HK-2 (cell line): Measurements from ENCODE around the gene NDFIP2.

ENCODE experiments used
- DNase-seq: peaks from one replicate; pipeline ENCODE4 v3.0.0-alpha.2; 2018; ENCODE audit not compliant: unreplicated experiment

The NDFIP2 gene, protein sequence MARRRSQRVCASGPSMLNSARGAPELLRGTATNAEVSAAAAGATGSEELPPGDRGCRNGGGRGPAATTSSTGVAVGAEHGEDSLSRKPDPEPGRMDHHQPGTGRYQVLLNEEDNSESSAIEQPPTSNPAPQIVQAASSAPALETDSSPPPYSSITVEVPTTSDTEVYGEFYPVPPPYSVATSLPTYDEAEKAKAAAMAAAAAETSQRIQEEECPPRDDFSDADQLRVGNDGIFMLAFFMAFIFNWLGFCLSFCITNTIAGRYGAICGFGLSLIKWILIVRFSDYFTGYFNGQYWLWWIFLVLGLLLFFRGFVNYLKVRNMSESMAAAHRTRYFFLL

DNA sequence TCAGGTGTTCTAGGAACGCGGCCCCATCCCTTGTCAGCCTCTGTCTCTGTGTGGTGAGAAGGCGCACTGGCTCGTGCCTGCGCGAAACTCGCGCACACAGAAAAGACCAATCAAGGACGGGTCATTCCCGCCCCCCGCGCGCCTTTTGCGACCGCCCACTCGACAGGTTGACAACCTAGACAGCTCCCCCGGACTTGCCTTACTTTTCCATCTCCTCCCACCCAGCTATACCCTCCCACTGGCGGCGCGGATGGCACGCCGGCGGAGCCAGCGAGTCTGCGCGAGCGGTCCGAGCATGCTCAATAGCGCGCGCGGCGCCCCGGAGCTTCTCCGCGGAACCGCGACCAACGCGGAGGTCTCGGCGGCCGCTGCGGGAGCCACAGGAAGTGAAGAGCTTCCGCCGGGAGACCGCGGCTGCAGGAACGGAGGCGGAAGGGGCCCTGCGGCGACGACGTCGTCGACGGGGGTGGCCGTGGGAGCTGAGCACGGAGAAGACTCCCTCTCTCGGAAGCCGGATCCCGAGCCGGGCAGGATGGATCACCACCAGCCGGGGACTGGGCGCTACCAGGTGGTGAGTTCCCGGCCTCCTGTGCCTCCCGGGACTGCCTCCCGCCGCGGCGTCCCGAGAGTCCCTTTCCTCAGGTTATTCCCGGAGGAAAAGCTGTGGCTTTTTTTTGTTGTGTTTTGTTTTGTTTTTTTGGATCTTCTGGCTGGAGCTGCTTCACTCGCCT lies at the start of gene NDFIP2:
TSS of gene NDFIP2 (plus strand) at position 202 of the 731 bp plus-strand sequence. CDS start at position 251, 49 bp downstream.
- peak; percentile 81 for DNase-seq

DNA sequence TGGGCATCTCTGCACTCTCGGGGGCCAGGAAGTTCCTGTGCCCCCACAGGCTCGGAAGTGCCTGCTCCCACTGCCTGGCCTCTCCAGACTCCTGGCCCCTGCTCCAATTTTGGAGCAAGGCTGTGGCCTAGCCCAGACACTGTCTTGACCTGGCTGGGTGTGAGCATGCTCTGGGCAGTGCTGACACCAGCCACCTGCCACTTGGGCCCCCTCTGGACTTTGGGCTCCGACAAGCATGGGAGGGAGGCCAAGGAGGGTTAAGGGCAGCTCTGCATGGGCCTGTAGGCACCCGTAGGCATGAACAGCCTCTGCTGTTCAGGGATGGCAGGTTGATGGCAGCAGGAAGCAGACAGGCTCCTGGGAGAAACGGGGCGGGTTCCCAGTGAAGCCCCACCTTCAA lies 48.9 kb upstream of the NDFIP2 start:
- DNase-seq: no peak

DNA sequence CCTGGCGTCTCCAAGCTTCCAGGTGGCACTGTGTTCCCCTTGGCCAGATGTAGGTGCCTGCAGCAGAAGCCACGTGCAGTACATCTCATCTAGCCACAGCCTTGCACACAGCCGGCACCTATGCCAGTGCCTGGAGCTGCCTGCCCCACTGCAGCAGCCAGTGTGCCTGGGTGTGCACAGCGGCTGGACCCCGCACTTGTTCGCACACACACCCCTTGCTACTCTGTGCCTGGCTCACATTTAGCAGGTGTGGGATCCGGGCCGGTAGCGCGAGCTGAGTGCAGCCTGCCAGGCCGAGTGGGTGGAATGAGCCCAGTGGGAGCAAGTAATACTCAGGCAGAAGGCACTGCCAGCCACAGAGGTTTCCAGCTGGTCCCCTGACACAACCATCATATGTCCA lies 48.0 kb upstream of the NDFIP2 start:
- no peak for DNase-seq

DNA sequence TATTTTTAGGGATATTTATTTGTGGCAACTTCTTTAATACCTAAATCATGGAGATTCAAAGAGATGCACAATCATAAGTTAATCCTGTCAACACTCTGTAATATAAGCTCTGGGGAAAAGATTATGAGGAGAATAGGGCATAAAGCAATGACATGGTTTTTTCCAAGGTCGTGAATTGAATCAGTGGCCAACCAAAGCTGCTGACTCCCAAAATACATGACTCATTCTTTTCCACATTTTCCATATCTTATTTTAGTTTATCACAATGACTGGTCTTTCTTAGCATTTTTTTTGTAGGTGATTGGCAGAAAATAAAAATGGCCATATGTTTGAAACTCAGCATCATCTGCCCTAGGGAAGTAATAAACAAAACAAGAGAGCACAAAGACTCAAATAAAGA lies 46.4 kb upstream of the NDFIP2 start:
- DNase-seq: no peak

DNA sequence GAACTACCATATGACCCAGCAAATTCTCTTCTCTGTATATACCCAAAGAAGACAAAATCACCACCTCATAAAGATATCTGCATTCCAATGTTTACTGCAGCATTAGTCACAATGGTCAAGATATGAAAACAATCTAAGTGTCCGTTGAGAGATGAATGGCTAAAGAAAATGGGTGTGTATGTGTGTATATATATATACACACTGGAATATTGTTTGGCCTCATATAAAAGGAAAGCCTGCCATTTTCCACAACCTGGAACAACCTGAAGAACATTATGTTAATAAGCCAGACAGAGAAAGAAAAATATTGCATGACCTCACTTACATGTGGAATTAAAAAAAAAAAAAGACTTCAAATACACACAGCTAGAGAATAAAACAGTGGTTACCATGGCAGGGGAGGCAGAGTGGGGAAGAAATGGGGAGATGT lies 45.4 kb upstream of the NDFIP2 start:
- DNase-seq: no peak

DNA sequence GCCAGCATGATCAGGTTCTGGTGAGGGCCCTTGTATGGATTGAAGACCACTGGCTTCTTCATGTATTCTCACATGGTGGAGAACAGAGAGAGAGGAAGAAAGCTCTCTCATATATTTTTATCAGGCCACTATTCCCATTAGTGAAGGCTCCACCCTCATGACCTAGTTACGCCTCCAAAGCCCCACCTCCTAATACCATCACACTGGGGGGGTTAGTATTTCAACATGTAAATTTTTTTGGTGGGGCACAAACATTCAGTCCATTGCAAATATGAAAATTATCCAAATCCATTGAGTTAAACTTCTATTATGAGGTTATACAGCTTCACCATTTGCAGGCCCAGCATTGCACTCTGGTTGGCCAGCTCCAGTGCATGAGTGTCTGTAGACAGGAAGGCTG lies 41.7 kb upstream of the NDFIP2 start:
- no peak for DNase-seq

DNA sequence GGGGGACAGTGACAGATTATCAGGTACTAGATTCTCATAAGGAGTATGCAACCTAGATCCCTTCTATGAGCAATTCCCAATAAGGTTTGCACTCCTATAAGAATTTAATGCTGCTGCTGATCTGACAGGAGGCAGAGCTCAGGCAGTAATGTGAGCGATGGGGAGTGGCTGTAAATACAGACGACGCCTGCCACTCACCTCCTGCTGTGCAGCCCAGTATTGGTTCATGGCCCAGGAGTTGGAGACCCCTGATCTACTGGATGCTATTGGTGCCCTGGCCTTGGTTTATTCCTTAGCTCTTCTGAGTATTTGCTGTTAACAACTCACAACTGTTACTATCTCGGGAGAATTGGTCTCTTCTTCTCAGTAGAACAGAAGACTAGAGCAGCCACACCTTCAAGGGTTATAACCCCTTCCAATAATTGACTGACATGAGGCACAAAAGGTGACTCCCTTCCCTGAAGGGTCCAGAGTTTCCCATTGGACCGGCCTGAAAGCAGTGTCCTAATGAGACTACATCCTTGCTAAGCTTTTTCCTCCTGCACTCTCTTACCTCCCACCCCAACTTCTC lies 39.9 kb upstream of the NDFIP2 start:
- no peak for DNase-seq

DNA sequence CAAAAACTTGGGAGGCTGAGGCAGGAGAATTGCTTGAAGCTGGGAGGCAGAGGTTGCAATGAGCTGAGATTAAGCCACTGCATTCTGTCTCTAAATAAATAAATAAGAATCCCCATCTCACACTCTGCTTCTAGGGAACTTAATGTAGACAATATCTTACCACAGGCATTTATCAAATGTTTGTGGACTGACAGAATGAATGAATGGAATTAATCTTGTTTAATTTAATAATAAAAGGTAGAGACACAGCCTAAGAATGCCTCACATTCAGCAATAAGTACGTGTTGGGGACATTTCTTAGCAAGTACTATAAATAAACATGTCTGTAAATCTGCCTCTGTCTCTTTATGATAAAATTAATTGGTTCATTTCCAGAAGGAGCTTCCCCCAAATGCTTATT lies 38.7 kb upstream of the NDFIP2 start:
- no peak for DNase-seq

DNA sequence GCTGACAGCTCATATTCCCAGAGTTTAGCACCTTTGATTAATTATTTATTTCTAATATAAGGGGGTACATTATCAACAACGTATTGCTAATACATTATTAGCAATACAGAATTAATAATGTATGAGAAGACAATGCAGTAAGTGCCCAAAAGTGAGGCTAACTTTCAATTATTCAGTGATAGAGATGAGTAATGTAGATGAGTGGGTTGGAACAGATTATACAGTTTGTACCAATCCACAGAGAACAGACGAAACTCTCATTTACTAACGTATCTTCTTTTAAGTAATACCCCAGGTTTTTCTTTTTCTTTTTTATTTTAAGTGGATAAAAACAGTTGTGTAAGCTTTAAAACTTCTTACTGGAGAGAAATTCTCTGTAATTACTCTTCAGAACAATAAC lies 38.2 kb upstream of the NDFIP2 start:
- DNase-seq: no peak

DNA sequence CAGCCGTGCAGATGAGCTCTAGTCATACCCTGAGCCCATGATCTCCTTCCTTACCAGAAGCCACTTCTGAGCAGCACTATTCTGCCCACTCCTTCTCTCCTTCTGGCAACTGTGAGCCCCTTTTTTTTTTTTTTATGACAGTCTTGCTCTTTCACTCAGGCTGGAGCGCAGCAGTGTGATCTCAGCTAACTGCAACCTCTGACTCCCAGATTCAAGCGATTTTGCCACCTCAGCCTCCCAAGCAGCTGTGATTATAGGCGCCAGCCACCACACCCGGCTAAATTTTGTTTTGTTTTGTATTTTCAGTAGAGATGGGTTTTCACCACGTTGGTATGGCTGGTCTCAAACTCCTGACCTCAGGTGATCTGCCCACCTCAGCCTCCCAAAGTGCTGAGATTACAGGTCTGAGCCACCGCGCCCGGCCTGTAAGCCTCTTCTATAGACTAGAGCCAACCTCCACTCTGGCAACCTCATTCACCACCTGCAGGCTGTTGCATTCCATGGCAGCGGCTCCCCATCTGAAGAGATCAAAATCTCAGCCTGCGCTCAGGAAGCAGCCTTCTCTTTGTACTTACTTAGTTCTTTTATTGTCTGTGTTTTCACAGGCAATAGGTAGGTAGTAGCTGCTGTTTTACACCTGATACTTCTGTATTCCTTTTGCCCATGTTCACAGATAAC lies 34.8 kb upstream of the NDFIP2 start:
- no peak for DNase-seq

DNA sequence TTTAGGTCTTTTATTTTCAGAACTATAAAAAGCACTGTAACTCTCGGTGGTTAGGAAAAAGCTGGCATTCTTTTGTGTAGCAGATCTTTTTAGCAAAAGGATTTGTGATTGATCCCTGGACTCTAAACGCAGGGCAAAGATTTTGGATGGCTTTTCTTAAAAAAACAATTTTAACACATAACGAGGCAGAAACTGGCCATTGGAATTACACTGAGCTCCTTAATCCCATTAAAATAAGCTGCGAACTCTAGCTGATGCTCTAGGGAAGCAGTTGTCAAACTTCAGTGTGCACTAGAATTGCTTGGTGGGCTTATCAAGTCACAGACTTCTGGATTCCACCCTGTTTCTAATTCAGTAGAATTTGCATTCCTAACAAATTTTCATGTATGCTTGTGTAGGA lies 33.8 kb upstream of the NDFIP2 start:
- DNase-seq: no peak

DNA sequence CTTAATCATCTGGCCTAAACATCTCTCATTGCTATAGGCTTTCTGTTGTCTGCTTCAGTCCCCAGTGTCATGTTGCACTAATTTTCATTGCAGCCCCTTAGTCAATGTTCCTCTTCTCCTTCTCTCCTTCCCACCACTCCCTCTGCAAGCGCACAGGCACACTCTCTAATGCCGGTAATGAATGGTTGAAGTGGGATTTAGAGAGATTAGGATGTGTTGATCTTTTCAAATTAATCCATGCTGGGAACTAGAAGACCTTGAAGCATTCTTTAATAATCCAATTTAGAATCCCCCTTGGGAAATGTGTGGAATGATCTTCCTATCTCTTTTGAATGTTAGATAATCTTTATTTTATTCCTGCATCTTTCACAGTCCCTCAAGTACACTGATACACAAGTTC lies 33.2 kb upstream of the NDFIP2 start:
- DNase-seq: no peak

DNA sequence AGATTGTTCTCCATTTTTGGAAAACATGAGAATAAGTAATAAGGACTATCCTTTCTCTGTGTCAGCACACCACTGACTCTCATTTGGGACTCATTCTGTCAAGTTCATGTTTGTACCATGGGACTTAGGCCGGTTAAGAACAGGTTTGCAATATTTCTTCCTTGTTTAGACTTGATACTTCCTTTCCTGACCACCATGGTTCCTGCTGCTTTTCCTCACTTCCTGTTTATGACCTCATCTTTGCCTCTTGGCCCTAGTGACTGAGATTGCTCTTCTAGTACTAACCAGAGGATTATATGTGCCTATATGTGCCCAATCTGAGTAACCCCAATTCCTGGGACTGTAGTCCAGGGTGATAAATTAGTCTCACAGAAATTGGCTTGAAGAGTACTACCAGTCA lies 32.5 kb upstream of the NDFIP2 start:
- no peak for DNase-seq

DNA sequence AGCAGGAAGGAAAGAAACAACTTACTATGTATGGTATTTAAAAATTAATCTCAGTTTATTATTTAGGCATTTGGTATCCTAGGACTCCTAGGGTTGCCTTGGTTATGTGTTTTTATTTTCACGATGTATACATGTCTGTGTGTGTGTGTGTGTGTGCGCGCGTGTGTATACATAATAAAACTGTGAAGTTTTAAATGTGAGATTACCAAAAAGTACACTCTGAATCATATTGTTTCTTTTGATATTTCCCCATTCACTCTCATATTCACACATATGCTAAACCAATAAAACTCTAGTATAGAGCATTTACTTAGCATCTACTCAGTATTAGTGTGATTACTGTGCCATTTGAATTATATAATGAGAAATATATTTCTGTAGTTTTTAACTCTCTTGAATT lies 30.8 kb upstream of the NDFIP2 start:
- DNase-seq: no peak

DNA sequence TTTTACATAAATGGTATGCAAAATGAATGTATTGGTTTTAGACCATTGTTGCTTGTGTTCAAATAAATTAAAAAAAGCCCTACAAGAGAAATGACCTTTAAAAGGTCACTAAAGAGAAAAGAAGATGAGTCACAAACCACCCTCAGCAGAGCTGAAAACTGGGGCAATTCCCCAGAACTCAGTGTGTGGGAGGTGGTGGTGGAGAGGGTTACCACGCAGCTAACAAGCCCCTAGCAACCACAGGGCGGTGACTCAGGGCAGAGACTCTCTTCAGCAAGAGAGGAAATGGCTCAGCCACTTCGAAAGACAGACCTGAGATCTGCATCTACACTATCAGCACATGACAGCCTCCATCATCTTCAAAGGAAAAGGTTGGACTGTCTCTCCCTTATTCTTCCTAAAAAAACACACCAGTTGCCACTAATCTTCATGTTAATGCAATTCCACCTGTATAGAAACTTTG lies 29.4 kb upstream of the NDFIP2 start:
- DNase-seq: peak; percentile 61

DNA sequence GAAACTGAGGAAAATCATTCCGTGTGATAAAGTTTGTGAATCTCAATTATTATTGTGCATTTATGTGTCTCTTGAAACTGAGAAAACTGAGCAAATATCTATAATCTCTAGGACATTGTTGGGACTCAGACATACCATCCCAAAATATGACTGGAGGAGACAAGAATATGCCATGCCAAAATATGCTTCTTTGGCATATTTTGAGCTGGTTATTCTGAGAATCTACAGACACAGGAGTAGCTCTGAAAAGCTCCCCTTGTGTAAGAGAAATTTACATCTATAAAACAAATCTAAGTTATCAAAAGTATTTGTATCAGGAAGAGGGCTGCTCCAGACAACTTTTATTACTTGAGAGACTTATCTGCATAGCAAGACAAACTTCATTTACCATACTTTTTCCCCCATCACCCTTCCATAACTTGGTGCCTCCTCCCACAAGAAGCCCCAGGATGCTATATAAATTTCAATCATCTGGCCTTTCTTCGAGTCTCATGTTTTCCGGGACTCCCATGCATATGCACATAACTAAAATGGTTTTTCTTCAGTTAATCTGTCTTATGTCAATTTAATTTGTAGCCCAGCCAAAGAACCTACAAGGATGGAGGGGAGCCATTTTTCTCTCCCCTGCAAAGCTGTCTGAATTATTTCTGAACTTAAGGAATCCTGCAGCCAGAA lies 28.6 kb upstream of the NDFIP2 start:
- DNase-seq: no peak

DNA sequence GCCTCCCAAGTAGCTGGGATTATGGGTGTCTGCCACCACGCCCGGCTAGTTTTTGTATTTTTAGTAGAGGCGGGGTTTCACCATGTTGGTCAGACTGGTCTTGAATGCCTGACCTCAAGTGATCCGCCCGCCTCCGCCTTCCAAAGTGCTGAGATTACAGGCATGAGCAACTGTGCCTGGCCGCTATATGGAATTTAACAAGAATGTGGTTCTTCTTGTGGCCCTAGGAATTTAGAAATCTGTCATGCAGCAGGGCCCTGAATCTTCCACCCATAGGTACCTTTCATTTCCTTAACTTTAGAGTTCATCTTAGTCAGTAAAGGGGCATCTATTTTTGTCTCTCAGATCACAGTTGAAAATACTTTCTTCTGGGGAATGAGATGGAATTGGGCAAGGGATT lies 25.6 kb upstream of the NDFIP2 start:
- no peak for DNase-seq

DNA sequence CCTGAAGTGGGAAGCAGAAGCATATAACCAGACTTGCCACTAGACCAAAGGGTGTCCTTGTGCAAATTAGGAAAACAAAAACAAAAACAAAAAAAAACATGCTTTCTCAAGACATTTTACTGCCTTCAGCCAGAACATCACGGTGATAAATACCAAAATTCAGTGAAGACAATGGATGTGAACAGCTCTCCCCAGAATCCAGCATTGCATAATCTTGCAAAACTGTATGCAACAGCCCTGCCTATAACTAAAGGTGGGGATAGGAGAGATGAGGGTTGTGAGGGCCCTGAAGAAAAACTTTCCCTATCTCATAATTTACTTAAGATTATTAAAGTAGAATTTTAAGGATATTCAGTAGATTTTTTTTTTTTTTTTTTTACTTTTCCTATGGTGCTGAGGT lies 24.9 kb upstream of the NDFIP2 start:
- no peak for DNase-seq

DNA sequence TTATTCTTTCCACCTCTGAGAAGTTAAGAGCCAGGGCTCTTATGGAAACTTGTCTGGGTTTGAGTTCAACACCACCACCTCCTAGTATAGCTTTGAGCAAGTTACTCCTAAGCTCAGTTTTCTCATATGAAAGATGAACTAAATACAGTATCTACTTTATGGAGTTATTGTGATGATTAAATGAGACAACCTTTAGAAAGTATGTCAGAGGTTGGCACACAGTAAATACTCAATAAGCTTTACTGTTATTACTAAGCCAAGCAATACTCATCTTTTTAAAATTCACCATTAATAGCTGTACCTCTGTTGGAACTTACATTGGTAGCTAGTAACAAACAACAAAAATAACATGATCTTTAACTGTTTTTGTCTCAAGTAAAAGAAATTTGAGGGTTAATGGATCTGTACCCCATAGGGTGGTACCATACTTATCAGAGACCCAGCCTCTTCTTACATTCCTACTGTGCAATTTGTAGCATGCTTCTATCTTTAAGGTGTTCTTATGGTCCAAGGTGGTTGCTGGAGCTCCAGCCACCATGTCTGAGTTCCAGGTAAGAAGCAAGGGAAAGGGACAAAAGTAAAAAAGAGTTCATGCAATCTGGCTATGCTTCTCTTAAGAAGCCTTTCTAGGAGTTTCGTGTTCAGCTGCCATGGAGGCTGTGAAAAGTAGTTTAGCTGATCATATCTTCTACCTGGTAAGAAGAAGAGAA lies 24.1 kb upstream of the NDFIP2 start:
- no peak for DNase-seq

DNA sequence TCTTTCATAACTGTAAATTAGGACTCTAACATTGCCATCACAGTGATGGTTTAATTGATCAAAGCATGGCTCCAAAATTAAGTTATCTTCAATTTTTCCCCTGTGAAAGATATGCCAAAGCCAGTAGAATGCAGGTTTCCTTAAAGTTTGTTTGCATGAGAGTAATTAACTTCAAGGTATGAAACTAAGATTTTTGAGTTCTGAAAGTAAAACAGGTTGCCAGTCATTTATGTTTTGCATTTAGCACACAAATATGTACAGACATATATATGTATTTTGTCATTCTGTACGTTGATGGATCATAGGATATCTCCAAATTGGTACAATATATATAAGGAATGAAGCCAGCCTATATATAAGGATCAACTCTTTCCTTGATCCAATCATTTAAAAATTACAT lies 23.6 kb upstream of the NDFIP2 start:
- no peak for DNase-seq

DNA sequence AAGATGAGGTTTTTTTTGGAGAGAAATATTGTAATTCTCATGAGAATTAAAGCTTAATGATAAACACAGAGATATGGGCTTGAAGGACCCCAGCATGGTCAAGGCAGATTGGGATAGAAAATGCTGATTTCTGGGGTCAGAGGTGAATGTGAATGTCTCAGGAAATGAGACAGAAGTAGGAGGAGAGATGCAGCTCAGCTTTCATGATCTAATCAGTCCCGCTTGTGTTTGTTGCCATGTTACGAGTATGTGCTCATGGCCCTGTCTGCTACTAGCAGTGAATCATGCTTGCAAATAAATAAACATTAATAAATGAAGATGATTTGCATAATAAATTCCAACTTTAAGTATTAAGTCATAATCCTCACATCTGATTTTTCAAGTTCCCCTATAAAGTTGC lies 23.0 kb upstream of the NDFIP2 start:
- DNase-seq: no peak
